Measurements from ENCODE around the gene CNTN4.

CNTN4 gene

DNA sequence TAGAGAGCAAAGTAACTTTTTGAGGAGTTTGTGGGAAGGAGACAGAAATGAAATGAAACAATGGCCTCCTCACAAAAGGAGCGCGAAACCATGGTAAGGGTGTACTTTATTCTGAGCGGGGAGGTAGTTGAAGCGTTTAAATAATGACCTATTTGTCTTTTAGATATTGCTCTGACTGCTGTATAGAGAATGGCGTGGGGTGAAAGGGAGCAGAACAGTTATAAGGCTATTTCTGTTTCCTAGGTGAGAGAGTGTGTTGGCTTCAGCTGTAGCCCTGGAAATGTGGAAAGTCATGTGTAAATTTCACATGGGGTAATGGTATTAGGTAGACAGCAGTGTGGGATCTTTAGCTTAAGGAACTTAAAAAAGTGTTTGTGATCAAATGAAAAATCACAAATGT, 54.9 kb downstream of the CNTN4 start:
- no peak for DNase-seq

DNA sequence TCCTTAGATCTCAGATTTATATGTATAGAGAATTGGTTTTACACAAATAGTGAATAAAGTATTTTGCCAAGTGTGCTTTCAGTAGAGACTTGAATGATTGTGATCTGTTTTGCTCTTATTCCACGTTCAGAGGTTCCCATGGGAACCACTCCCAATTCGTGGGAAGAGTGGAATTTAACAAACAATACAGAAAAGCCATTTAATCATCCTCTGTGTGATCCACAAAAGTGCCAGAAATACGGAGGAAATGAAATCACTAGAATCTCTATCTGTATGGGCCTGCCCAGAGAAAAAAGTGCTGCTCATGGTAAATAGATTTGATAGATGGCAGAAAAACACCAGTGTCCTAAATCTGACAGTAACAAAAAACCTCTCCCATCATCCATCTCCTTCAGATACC, 56.0 kb downstream of the CNTN4 start:
- DNase-seq: no peak

DNA sequence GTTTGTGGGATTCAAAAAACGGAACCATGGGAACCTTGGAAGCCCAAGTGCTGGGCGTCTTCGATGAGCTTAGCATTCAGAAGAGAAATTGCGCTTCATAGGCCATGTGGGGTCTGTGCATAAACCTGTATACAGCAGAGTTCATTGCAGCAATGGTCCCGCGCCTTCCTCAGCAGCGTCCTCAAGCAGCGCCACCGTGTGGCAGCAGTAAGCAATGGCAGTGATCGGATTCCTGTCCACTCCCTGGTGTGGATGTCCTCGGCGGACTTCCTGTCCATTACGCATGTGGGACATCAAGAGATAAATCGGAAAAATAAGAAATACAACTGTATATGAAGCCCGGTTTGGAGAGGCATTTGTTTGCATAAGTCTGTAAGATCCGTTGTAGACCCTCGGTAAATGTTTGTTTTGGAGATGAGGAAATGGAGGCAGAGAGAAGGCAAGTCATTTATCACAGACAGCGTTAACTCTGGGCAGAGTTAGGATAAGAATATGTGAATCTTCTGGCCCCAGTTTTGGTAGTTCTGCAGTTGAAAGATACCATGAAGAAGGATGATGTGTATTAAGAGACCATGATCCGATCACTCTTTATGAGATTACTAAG, 57.7 kb downstream of the CNTN4 start:
- no peak for DNase-seq

DNA sequence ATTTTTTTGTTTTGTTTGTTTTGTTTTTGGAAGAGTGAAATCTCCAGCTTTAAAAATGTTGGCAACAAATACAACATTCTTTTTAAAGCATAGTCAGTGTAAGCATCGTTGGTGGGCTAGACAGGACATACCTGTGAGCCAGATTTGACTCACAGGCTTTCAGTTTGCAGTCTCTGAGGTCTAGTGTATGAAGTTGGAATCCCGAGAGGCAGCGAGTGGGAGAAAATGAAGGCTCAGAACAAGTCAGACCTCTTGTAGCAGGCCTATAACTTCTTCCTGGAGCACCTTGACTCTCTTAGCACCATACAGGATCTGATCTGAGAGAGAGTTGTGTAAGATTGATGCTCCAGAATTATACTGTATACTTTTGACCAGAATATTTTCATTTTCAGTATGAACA, 60.2 kb downstream of the CNTN4 start:
- DNase-seq: no peak

DNA sequence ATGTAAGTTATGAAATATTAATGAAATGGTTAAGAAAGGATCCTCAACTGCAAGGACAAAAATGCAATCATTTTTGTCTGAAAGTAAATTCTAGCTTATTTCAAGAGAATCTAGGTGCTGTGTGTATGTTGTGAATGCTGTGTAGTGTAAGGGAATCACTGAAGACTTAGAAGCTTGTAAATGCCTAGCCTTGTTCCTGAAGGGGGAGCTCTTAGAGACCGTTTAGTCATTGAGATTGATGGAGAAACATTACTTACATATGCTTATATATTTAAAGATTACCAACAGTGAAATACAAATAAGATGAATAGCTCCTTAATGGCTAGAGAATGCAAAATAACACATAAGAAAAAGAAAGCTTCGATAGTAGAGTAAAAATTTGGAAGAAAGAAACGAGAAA, 67.9 kb downstream of the CNTN4 start:
- no peak for DNase-seq

DNA sequence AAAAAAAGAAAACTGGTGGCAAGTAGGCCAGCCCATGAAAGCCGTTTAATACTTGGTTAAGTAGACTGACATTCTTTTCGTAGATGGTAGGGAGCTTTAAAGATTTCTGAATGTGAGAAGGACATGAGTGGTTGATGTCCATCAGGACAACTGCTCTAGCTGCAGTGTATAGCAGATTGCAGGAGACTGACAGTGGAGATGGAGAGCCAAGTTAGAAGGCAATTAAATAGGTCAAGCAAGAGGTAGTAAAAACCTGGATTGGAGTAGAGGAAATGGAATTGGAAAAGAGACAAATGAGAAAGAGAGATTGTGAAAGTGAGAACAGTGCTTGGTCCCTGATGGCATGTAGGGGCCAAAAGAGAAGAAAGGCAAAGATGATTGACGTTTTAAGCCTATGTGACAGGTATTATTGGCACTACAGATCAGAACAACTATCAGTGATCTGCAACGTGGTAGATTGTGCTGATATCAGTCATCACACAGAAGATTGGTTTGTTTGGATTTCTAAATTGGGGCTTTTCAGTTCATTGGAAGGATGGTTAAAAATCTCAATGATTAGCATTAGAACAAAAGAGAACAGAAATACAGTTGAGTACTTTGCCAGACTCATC, 74.0 kb downstream of the CNTN4 start:
- no peak for DNase-seq

DNA sequence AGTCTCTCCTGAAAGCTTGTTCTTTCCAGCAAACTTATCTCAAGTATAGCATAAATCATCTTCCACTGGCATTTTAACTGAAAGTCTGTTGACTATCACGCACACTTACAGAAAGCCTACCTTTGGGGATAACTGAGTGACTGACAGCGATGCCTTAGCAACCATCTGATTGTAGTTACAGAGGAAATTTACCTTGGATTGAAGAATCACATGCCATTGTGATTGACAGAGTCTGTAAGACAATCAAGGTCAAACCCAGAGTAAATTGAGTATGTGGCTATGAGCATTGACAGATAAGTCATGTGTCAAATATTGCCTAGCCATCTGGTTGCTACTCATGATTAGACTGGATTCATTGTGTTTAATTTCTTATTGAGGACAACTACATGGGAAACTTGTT, 82.0 kb downstream of the CNTN4 start:
- no peak for DNase-seq

DNA sequence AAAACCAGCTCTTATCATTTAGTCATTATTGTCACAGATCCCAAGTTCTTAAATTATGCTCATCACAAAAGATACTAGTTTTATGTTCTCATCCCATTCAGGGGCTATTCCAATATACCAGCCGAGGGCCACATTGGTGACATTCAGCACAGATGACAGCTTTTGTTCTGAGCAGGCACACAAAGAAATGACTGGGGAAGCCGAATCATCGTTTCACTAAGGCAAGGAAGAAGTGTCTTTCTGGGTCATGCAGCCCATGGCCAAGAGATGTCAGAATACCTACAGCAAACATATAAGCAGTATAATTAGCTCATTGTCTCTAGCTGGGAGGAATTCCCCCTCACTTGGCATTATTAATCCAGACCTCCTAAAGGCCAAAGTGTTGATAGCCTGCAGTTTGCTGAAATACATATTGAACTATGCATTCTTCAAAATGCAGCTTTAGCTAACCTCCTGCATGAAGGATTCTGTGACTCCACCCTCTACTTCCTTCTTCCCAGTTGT, 100.2 kb downstream of the CNTN4 start:
- no peak for DNase-seq

DNA sequence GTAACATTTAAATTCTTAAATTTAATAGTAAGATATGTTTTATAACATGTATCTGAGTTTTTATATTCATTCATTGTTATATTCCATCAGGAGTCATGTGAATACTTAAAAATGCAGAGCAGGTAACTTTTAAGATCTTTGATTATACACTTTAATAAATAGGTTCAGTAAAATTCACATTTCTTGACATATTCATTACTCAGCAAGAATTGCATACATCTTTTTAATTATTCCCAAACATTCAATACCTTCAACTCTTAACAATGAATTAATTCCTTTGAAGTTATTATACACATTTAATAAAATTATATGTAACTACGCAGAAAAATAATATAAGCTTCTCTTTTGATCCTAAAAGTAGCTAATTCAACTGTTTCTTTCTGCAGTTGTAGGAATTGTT, 105.4 kb downstream of the CNTN4 start:
- DNase-seq: no peak

DNA sequence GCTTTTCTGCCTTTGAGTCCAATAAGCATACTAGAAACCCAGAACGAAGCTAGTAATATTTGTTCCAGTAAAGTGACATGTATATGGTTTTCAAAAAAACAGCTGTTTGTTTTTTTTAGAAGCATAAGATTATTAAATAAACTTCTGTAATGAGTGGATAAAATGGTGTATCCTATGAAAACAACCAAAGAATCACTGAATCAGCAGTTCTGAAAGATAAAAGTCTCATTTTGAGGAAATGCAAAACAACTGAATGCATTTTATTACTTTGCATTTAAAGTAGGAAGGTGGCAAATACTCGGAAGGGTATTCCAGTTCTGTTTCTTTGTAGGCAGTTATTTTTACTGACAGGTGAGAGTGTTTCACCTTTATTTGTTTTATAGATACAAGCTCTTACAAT, 107.0 kb downstream of the CNTN4 start:
- DNase-seq: no peak

DNA sequence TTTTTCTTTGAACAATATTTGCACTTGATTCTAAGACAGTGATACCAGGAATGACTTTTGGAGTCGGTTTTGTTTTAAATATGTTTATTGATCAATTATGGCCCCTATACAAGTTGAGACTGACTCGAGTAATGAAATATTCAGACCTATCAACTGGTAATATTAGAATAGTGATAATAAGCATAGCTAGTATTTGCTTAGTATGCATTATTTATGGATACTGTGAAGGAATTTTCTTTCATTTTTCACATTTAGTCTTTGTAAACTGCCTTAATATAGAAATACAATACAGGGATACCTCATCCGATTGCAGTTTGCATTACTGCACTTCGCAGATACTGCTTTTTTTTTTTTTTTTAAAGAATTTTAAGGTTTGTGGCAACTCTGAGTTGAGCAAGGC, 107.9 kb downstream of the CNTN4 start:
- DNase-seq: no peak

DNA sequence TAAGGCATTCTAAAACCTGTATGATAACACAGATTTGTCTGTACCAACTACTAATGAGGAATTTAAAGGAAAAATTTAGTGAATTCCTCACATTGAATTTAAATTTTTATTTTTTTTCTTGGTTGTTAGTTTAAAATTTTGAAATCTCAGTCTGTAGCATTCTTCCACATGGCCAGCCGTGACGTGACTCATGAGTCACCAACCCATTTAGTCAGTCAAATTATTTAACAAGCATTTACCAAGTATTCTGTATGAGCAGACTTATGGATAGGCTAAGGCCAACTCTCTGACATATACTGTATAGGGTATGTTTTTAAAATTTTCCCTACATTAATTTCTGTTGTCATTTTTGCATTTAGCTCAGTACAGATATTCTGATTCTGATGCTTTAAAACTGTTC, 112.9 kb downstream of the CNTN4 start:
- no peak for DNase-seq

DNA sequence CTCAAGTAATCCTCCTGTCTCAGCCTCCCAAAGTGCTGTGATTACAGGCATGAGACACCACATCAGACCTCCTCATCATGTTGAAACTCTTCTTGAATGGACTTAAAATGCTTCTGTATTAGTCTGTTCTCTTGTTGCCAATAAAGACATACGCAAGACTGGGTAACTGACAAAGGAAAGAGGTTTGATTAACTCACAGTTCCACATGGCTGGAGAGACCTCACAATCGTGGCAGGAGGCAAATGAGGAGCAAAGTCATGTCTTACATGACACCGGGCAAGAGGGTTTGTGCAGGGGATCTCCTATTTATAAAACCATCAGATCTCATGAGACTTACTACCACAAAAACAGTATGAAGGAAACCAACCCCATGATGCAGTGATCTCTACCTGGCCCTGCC, 113.5 kb downstream of the CNTN4 start:
- DNase-seq: no peak

DNA sequence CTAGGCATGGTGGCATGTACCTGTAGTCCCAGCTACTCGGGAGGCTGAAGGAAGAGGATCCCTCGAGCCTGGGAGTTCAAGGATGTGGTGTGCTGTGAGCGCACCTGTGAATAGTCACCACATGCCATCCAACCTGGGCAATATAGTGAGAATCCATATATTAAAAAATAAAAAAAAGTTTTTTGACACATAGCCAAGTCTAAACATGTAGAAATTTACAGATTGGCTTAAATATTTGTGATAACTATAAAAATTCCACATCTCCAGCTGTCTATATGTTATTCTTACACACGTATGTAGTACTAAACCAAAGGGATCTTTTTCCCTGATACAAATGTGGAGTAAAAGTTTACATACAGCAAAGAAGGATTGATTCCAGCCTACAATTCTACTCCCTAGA, 119.7 kb downstream of the CNTN4 start:
- DNase-seq: no peak

DNA sequence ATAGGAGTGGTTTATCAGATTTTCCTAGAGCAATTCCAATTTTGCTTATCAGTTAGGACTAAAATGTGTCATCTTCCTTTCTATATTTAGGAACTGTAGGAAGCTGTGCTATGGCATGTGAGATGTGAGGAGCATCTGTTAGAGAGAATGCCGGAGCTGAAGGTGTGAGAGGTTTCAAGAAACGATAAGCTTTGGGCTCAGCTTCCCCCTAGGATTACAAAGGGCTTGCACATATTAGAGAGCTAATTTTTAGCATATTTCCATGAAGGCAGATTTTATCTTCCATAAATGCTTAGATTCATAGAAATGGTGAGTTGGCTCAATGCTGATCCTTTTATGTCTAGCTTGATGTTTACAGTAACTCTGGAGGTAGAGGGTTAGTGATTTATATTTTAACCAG, 120.2 kb downstream of the CNTN4 start:
- no peak for DNase-seq

DNA sequence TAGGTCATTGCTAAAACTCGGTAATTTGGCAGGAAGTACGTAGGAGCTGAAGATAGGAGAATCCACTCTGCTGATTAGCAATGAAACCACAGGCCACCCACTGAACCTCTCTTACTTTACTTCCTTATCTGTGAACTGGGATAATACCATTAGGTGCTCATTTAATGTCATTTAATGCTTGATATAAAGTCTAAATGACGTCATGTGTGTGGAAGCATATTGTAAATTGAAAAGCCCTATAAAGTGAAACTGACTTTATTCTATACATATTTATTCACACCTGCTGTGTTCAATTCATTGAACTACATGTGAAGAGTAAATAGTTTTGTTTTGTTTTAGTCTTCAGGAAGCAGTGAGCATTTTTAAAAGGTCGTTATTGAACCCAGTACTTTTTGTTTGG, 137.5 kb downstream of the CNTN4 start:
- no peak for DNase-seq

DNA sequence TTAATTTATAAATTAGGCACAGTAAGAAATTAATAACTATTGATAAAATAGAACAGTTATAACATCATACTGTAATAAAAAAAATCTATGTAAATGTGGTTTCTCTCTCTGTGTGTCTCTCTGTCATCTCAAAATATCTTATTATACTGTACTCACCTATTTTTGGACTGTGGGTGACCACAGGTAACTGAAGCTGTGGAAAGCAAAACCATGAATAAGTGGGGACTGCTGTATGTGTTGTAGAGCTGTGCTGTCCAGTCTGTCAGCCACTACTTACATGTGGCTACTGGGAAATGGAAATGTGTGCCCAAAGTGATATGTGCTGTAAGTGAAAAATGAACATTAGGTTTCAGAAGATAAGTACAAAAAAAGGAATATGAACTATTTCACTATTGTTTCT, 145.5 kb downstream of the CNTN4 start:
- no peak for DNase-seq

DNA sequence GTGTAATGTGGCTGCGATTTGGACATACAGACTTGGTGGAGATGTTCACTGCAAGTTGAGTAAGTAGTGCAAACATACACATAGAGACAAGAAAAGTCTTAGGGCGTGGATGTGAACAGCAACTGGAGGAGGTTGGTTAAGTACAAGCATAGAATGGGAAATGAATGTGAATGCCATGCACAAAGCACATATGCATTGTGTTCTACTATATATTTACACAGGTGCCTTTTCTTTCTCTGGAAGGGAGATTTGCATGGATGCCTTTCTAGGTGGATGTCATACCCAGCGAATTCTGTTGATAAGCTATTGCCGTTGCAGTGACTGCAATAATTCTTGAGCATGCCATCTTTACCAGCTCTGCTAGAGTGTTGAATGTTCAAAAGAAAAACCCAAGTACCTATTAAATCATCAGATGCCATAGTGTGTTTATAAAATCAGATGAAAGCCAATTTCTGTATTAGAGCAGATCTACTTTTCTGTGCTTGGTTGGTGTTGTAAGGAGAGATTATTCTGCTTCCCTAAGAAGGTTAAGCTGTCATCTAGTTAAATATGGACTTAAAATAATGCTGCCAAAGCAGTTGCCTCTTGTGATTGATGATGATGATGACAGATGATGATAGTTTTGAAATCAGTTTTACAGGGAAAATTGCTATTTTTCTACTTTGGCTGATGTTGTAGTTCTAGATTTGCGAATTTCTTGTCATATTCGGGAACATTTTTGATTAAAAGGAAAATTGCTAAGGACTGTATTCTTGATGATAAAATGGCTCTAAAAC, 148.4 kb downstream of the CNTN4 start:
- no peak for DNase-seq

DNA sequence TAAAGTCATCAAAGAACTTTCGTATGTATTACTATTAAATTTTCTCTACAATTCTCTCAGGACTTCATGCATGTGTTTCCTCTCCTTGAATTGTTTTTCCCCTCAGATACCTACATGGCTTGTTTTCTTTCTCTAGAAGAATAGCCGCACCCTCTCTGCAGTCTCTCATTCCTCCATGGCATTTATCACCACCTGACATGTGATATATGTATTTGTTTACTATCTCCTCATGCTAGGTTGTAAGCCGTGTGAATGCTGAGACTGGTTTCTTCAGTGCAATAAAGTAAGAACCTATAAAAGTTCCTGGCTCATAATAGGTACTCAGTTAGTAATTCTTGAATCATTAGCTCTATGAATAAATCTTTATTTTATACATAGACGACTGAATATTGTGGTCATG, 149.2 kb downstream of the CNTN4 start:
- no peak for DNase-seq

DNA sequence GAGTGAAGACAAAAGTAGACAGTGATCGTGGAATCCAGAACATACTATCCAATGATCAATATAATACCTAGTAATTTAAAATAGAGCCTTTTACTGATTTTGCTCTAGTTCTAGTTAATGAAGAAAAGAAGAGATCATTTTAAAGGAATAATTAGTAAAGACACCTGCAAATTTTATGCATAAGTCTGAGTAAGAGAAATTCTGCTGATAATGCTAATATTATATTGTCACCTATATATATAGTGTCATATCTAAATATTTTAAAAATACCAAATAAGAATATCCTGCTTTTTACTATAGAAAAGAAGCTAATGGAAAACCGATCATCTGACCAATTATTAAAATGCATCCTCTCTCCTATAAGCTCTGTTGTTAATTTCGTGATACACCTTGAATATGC, 152.1 kb downstream of the CNTN4 start:
- DNase-seq: no peak

DNA sequence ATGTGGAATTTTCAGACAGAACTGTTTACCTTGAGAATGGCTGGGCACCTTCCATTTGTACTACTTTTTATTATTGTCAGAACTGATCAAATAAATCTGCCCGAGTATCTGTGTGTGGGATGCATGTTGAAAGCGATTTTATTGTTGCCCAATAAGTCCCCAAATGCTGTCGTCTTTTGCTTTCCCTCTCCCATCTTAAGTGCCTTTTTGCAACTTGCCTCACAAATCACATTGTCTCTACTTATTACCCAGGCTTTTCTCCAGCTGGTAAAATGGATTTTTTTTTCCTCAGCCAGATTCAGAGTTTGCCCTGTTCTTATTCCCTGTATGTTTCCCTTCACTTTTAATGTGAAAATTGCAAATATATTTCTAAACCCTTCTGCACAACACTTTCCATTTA, 163.1 kb downstream of the CNTN4 start:
- DNase-seq: no peak

DNA sequence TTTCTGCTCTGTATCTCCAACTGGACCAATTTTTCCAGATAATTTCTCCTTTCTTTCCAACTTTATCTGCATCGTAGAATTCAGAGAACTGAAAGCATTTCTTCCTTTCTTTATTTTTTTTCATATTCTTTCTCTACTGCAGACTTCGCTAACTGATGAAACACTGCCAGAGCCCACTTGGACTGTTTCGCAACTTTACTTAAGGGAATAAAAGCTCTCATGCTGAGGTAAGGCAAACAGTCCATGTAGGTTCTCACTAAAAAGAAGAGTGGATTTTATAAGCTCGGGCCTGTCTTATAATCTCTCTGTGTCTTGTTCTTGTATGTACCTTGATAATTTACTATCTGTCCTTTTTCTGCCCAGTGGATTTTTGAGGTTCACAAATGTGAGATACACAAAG, 163.5 kb downstream of the CNTN4 start:
- no peak for DNase-seq

DNA sequence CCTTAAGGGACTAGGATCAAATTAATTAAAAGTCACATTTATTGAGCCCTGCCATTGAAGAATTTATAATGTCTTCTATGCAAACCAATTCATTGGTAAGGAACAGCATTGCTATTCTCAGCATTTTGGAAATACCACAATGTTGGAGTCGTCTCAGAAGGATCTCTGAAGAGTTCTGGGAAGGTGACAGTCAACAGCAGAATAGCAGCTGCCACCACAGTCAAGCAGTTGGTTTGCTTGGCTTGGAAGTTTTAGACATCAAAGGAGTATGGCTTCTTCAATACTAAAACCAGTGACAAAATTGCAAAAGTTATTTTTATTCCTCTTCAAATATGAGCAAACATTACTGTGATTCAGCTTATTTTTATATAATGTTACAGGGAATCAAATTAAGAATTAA, 167.9 kb downstream of the CNTN4 start:
- DNase-seq: no peak

DNA sequence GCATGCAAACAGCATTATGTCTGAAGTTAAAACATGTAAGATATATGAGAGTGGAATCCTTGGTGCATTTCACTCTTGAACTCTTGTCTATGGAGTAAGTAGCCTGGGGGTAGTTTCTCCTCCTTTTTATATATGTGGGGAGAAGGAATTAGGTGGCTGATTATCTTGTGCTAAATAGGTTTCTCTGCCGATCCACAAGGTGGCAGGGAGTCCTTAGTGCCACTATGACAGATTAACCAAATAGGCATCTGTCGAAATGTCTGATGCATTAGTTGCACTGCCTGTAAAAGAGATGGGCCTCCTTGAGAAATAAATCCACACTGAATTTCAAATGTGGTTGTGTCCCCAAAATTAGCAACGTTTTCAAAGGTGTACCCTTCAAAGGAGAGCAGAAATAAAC, 170.1 kb downstream of the CNTN4 start:
- DNase-seq: no peak

DNA sequence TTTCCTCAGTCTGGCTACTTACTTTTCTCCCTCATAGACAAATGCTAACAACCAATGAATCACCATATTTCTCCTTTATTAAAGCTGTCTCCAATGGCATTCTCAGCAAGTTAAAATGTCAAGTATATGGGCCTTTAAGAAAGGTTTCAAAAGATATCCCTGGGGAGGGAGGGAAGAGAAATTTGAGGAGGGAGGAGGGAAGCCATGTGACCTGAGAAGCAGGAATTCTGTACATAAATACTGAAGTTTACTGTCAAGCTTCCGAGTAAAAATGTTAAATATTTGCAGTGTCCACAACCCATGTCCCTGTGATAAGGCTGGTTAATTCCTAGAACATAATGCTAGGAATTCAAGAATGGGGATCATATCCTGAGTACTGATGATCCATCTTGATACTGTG, 175.9 kb downstream of the CNTN4 start:
- DNase-seq: no peak

Measured in cortex of kidney (tissue), 1 donor.